NT2/D1 (cell line): ENCODE measurements around the gene TMEM132C.

Experiments
- YY1 ChIP-seq: IDR thresholded peaks from 2 replicates; pipeline ENCODE4 v1.6.1; 2011; ENCODE audit not compliant: insufficient read length, insufficient read depth
- ZNF274 ChIP-seq: IDR thresholded peaks from 2 replicates; pipeline ENCODE4 v1.6.1; 2011; ENCODE audit warnings: mild to moderate bottlenecking, low read depth, low read length

DNA sequence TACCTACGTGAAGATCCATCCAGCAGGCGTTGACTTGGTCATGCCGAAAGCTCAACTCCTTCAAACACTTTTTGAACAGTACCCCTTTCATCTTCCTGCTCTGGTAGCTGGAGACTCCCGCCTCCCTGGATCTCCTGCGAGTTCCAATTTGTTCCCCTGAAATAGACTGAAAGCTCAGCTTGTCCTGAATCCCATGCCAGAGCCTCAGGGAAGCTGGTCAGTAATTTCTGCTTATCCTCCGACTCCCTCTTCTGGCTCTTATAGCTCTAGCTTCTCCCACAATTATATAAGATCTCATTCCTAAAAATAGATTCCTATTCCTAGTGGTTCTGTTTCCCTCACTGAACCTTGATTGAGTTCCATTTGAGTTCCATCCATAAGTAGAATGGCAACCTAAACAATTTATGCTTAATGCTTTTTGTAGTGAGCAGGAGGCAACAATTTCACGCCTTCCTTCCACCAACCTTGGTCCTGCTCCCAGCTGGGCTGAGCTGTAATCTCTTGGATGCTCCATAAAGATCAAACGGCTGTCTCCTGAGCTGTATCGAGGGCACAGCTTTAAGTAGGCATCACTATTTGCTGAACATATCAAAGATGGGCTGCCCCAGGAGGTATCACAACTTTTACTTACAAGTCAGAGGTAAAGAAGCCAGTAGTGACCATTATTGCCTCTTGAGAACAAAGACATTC, 8.0 kb upstream of the TMEM132C start:
- no peak for TF ChIP-seq YY1
- no peak for TF ChIP-seq ZNF274
